ENCODE results near the gene ADRA2C. TPM values are rescaled to one million over a fixed set of nuclear protein-coding genes. Genes with fewer than 3 reads are reported as not detected.

Gene ADRA2C
- total RNA-seq, 1 experiment from 2014 or later = 28.1 TPM

DNA sequence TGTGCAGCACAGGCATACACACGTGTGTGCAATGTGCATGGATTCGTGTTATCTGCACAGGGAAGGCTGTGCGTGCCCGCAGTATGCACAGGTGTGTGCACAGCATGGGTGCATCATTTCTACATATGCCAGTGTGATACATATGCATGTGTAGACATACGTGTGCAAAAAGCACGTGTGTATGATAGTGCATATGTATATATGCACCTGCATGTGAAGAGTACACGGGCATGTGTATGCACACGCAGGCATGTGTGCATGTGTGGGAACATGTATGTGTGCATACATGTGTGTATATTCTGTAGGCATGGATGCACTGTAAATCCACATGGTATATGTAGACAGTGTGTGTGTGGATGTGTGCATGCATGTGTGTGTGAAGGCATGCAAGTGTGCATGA, 3.9 kb upstream of the ADRA2C start:
- ATAC-seq = no peak
- Histone ChIP-seq H3K9me3 (ENCODE audit: control insufficient read depth in 1 of 2, insufficient read depth in 1 of 2, low read depth in 1 of 2, low read length in 2 of 2) (no peaks in the 10 kb centered on the region), H3K9me2 (ENCODE audit: insufficient read depth) (no peaks in the 10 kb centered on the region), H3K4me2 (ENCODE audit: low read length) (no peak overlapping the region), H3K4me3 (replicated peaks in 1 of 2; ENCODE audit: low read depth in 1 of 2, low read length in 2 of 2) (no peak overlapping the region), H3K27me3 (ENCODE audit: insufficient read depth, low read length) (no peaks in the 10 kb centered on the region), H3K9ac (ENCODE audit: low read length) (no peak overlapping the region), H3K36me3 (ENCODE audit: control insufficient read depth in 1 of 2, insufficient read depth in 2 of 2, low read length in 2 of 2) (no peaks in the 10 kb centered on the region), H2AFZ (ENCODE audit: low read depth, low read length, poor library complexity, severe bottlenecking) (no peak overlapping the region), H3K4me1 (ENCODE audit: control insufficient read depth in 1 of 2, insufficient read depth in 2 of 2, low read length in 2 of 2) (peaks cover 8 to 13% of the 10 kb centered on the region in 2 experiments; a peak in 2 of 4 replicates), H4K20me1 (ENCODE audit: insufficient read depth) (no peaks in the 10 kb centered on the region), H3K79me2 (ENCODE audit: insufficient read depth, low read length) (no peaks in the 10 kb centered on the region), H3K27ac (ENCODE audit: low read depth, low read length) (no peak overlapping the region)
- no peak for TF ChIP-seq EZH2 (IDR thresholded peaks at IDR 0.05)
- TF ChIP-seq EGR1 (IDR thresholded peaks at IDR 0.05; ENCODE audit: low read depth) = no peak
- TF ChIP-seq, protein P1, sequence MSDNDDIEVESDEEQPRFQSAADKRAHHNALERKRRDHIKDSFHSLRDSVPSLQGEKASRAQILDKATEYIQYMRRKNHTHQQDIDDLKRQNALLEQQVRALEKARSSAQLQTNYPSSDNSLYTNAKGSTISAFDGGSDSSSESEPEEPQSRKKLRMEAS (IDR thresholded peaks at IDR 0.05) = no peak
- TF ChIP-seq, protein P2, sequence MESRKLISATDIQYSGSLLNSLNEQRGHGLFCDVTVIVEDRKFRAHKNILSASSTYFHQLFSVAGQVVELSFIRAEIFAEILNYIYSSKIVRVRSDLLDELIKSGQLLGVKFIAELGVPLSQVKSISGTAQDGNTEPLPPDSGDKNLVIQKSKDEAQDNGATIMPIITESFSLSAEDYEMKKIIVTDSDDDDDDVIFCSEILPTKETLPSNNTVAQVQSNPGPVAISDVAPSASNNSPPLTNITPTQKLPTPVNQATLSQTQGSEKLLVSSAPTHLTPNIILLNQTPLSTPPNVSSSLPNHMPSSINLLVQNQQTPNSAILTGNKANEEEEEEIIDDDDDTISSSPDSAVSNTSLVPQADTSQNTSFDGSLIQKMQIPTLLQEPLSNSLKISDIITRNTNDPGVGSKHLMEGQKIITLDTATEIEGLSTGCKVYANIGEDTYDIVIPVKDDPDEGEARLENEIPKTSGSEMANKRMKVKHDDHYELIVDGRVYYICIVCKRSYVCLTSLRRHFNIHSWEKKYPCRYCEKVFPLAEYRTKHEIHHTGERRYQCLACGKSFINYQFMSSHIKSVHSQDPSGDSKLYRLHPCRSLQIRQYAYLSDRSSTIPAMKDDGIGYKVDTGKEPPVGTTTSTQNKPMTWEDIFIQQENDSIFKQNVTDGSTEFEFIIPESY (IDR thresholded peaks at IDR 0.05; ENCODE audit: extremely low read depth, insufficient replicate concordance, low read length) = no peak
- no peak for TF ChIP-seq SRF (IDR thresholded peaks at IDR 0.05; ENCODE audit: low read depth)
- no peak for TF ChIP-seq CEBPB (IDR thresholded peaks at IDR 0.05; ENCODE audit: low read depth)
- TF ChIP-seq JUND (IDR thresholded peaks at IDR 0.05) = no peak
- TF ChIP-seq SIN3A (IDR thresholded peaks at IDR 0.05; ENCODE audit: low read depth) = no peak
- TF ChIP-seq CBX3 (IDR thresholded peaks at IDR 0.05; ENCODE audit: low read depth) = no peak
- no peak for TF ChIP-seq POLR2AphosphoS5 (IDR thresholded peaks at IDR 0.05; ENCODE audit: low read depth, low read length)
- BruUV-seq (replicated peaks) = no TSS peak
- CTCF ChIA-PET = no interaction called here
- POLR2A ChIA-PET = no interaction called here
- RAD21 ChIA-PET (ENCODE audit: low non-redundant PET in 1 of 2, low total read pairs in 2 of 2, uncharacterized antibody in 2 of 2, unreplicated experiment in 2 of 2) = no interaction called here
- DNase-seq (ENCODE audit: low read depth, low spot score) = no peak
- intact Hi-C loops (cut with micrococcal nuclease) = no loop called here

Measured in HCT116 (cell line).